ENCODE results near the gene KCNC1.

KCNC1 gene

GRCh38 chr11:17763244-17763643, 28.7 kb downstream of the KCNC1 start:
- H3K27ac Mint-ChIP-seq = no peak overlapping the region
- H3K4me3 Mint-ChIP-seq = no peak overlapping the region
- no peaks in the 10 kb centered on the region for H3K36me3 Mint-ChIP-seq (ENCODE audit: insufficient read depth)
- peaks cover 10 to 32% of the 10 kb centered on the region in 2 donors for H3K27me3 Mint-ChIP-seq
- no peaks in the 10 kb centered on the region for H3K9me3 Mint-ChIP-seq
- no peak for DNase-seq
- no peaks in the 10 kb centered on the region for H3K4me1 Mint-ChIP-seq (ENCODE audit: low read depth in 2 of 2)
- ATAC-seq (replicated peaks) = no peak

GRCh38 chr11:17763703-17764102, 29.1 kb downstream of the KCNC1 start:
- H3K36me3 Mint-ChIP-seq (ENCODE audit: insufficient read depth) = no peaks in the 10 kb centered on the region
- no peak overlapping the region for H3K27ac Mint-ChIP-seq
- ATAC-seq (replicated peaks) (no peak), DNase-seq (no peak)
- H3K27me3 Mint-ChIP-seq = peaks cover 10 to 34% of the 10 kb centered on the region in 2 donors
- H3K4me3 Mint-ChIP-seq = no peak overlapping the region
- H3K9me3 Mint-ChIP-seq = no peaks in the 10 kb centered on the region
- H3K4me1 Mint-ChIP-seq (ENCODE audit: low read depth in 2 of 2) = no peaks in the 10 kb centered on the region

GRCh38 chr11:17764446-17765218, 30.1 kb downstream of the KCNC1 start:
- no peak overlapping the region for H3K27ac Mint-ChIP-seq
- DNase-seq (no peak), ATAC-seq (replicated peaks) (no peak)
- H3K27me3 Mint-ChIP-seq = peaks cover 10 to 34% of the 10 kb centered on the region in 2 donors
- no peaks in the 10 kb centered on the region for H3K36me3 Mint-ChIP-seq (ENCODE audit: insufficient read depth)
- H3K4me3 Mint-ChIP-seq = no peak overlapping the region
- no peaks in the 10 kb centered on the region for H3K9me3 Mint-ChIP-seq
- no peaks in the 10 kb centered on the region for H3K4me1 Mint-ChIP-seq (ENCODE audit: low read depth in 2 of 2)

GRCh38 chr11:17765356-17766072, 30.9 kb downstream of the KCNC1 start:
- no peak for DNase-seq
- peaks cover 10 to 34% of the 10 kb centered on the region in 2 donors for H3K27me3 Mint-ChIP-seq
- no peak overlapping the region for H3K4me3 Mint-ChIP-seq
- H3K36me3 Mint-ChIP-seq (ENCODE audit: insufficient read depth) = no peaks in the 10 kb centered on the region
- H3K9me3 Mint-ChIP-seq = no peaks in the 10 kb centered on the region
- H3K27ac Mint-ChIP-seq = no peak overlapping the region
- H3K4me1 Mint-ChIP-seq (ENCODE audit: low read depth in 2 of 2) = no peaks in the 10 kb centered on the region
- ATAC-seq (replicated peaks) = no peak

- H3K27me3 Mint-ChIP-seq = peaks cover 10 to 34% of the 10 kb centered on the region in 2 donors
- no peak overlapping the region for H3K4me3 Mint-ChIP-seq
- ATAC-seq (replicated peaks) (no peak), DNase-seq (no peak)
- H3K9me3 Mint-ChIP-seq = no peaks in the 10 kb centered on the region
- H3K4me1 Mint-ChIP-seq (ENCODE audit: low read depth in 2 of 2) = no peaks in the 10 kb centered on the region
- no peak overlapping the region for H3K27ac Mint-ChIP-seq
- H3K36me3 Mint-ChIP-seq (ENCODE audit: insufficient read depth) = no peaks in the 10 kb centered on the region
Measured at GRCh38 chr11:17766073-17766359, 31.4 kb downstream of the KCNC1 start.

GRCh38 chr11:17766590-17766989, 32.0 kb downstream of the KCNC1 start:
- peaks cover 10 to 33% of the 10 kb centered on the region in 2 donors for H3K27me3 Mint-ChIP-seq
- ATAC-seq (replicated peaks) (no peak), DNase-seq (no peak)
- H3K36me3 Mint-ChIP-seq (ENCODE audit: insufficient read depth) = no peaks in the 10 kb centered on the region
- no peaks in the 10 kb centered on the region for H3K9me3 Mint-ChIP-seq
- no peak overlapping the region for H3K4me3 Mint-ChIP-seq
- no peaks in the 10 kb centered on the region for H3K4me1 Mint-ChIP-seq (ENCODE audit: low read depth in 2 of 2)
- H3K27ac Mint-ChIP-seq = no peak overlapping the region

GRCh38 chr11:17767301-17767885, 32.8 kb downstream of the KCNC1 start:
- no peak overlapping the region for H3K27ac Mint-ChIP-seq

GRCh38 chr11:17767914-17768313, 33.3 kb downstream of the KCNC1 start:
- H3K4me3 Mint-ChIP-seq = no peak overlapping the region
- H3K4me1 Mint-ChIP-seq (ENCODE audit: low read depth in 2 of 2) = no peaks in the 10 kb centered on the region
- no peak overlapping the region for H3K27ac Mint-ChIP-seq
- no peak for ATAC-seq (replicated peaks)
- H3K9me3 Mint-ChIP-seq = no peaks in the 10 kb centered on the region
- DNase-seq = no peak
- no peaks in the 10 kb centered on the region for H3K36me3 Mint-ChIP-seq (ENCODE audit: insufficient read depth)
- H3K27me3 Mint-ChIP-seq = peaks cover 10 to 20% of the 10 kb centered on the region in 2 donors

More at GRCh38 chr11:17767301-17767885, 32.8 kb downstream of the KCNC1 start:
- Mint-ChIP-seq H3K4me1 (ENCODE audit: low read depth in 2 of 2) (no peaks in the 10 kb centered on the region), H3K9me3 (no peaks in the 10 kb centered on the region), H3K27me3 (peaks cover 10 to 25% of the 10 kb centered on the region in 2 donors), H3K36me3 (ENCODE audit: insufficient read depth) (no peaks in the 10 kb centered on the region), H3K4me3 (no peak overlapping the region)
- ATAC-seq (replicated peaks) (no peak), DNase-seq (no peak)

- DNase-seq = no peak
- H3K4me3 Mint-ChIP-seq = no peak overlapping the region
- no peak for ATAC-seq (replicated peaks)
- peaks cover 3% of the 10 kb centered on the region for H3K36me3 Mint-ChIP-seq (ENCODE audit: insufficient read depth)
- H3K27ac Mint-ChIP-seq = no peak overlapping the region
- H3K4me1 Mint-ChIP-seq (ENCODE audit: low read depth in 2 of 2) = no peaks in the 10 kb centered on the region
- no peaks in the 10 kb centered on the region for H3K9me3 Mint-ChIP-seq
- peaks cover 10 to 18% of the 10 kb centered on the region in 2 donors for H3K27me3 Mint-ChIP-seq
Measured at GRCh38 chr11:17768547-17768946, 34.0 kb downstream of the KCNC1 start.

- H3K36me3 Mint-ChIP-seq (ENCODE audit: insufficient read depth) = peaks cover 3% of the 10 kb centered on the region
- ATAC-seq (replicated peaks) (no peak), DNase-seq (no peak)
- no peak overlapping the region for H3K4me3 Mint-ChIP-seq
- no peaks in the 10 kb centered on the region for H3K9me3 Mint-ChIP-seq
- H3K4me1 Mint-ChIP-seq (ENCODE audit: low read depth in 2 of 2) = no peaks in the 10 kb centered on the region
- no peak overlapping the region for H3K27ac Mint-ChIP-seq
- H3K27me3 Mint-ChIP-seq = peaks cover 10 to 18% of the 10 kb centered on the region in 2 donors
Measured at GRCh38 chr11:17769218-17769617, 34.6 kb downstream of the KCNC1 start.

- H3K27me3 Mint-ChIP-seq = peaks cover 10 to 18% of the 10 kb centered on the region in 2 donors
Measured at GRCh38 chr11:17770048-17770652, 35.6 kb downstream of the KCNC1 start.

GRCh38 chr11:17770917-17771316, 36.3 kb downstream of the KCNC1 start:
- DNase-seq (no peak), ATAC-seq (replicated peaks) (no peak)
- H3K36me3 Mint-ChIP-seq (ENCODE audit: insufficient read depth) = peaks cover 3% of the 10 kb centered on the region
- no peak overlapping the region for H3K4me3 Mint-ChIP-seq
- H3K27me3 Mint-ChIP-seq = peaks cover 5 to 11% of the 10 kb centered on the region in 2 donors
- H3K4me1 Mint-ChIP-seq (ENCODE audit: low read depth in 2 of 2) = no peaks in the 10 kb centered on the region
- no peaks in the 10 kb centered on the region for H3K9me3 Mint-ChIP-seq
- H3K27ac Mint-ChIP-seq = no peak overlapping the region

More at GRCh38 chr11:17770048-17770652, 35.6 kb downstream of the KCNC1 start:
- Mint-ChIP-seq H3K4me3 (no peak overlapping the region), H3K27ac (no peak overlapping the region), H3K36me3 (ENCODE audit: insufficient read depth) (peaks cover 3% of the 10 kb centered on the region), H3K9me3 (no peaks in the 10 kb centered on the region), H3K4me1 (ENCODE audit: low read depth in 2 of 2) (no peaks in the 10 kb centered on the region)
- ATAC-seq (replicated peaks) (no peak), DNase-seq (no peak)

GRCh38 chr11:17771415-17771814, 36.8 kb downstream of the KCNC1 start:
- Mint-ChIP-seq H3K27ac (no peak overlapping the region), H3K4me1 (ENCODE audit: low read depth in 2 of 2) (no peaks in the 10 kb centered on the region), H3K36me3 (ENCODE audit: insufficient read depth) (peaks cover 3% of the 10 kb centered on the region), H3K9me3 (no peaks in the 10 kb centered on the region), H3K4me3 (no peak overlapping the region), H3K27me3 (peaks cover 0 to 8% of the 10 kb centered on the region in 2 donors)
- no peak for DNase-seq
- ATAC-seq (replicated peaks) = no peak

All from effector memory CD8-positive, alpha-beta T cell (primary cell).